ENCODE data around the gene XK.

DNA sequence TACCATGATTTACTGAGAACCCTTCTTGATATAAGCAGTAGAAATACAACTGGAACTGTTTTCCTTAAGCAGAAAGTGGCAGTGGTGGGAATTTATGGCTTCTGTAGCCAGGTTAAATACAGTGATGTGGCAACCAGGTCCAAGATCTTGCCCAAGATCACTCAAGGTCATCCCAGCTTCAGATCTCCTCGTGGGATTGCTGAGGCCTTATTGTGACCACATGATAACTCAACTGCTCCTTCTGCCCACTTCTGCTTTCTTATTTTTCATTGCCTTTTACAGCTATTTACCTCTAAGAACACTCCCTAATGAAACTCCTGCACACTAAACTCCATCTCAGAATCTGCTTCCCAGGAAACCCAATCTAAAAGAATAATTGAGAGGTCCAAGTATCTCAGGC is 81.8 kb downstream of the XK start:
- TF ChIP-seq POLR2A (IDR thresholded peaks at IDR 0.05): no peak
- TF ChIP-seq CTCF (IDR thresholded peaks at IDR 0.05): no peak
